DND-41 (cell line): ENCODE measurements around the gene RFNG.

Experiments used
- EZH2 ChIP-seq: IDR thresholded peaks from 3 replicates; pipeline ENCODE4 v1.6.1; 2012; ENCODE audit warnings: borderline replicate concordance, low read depth, mild to moderate bottlenecking, moderate library complexity, low read length, inconsistent platforms; ENCODE audit not compliant: severe bottlenecking
- TF ChIP-seq, protein P1 (sequence below): IDR thresholded peaks from 2 replicates; pipeline ENCODE4 v1.5.1; 2012; ENCODE audit warnings: borderline replicate concordance, low read length, moderate library complexity, mild to moderate bottlenecking; ENCODE audit not compliant: poor library complexity, severe bottlenecking; ENCODE audit errors: extremely low read depth

GRCh38 chr17:82011617-82012187 lies 39.9 kb downstream of the RFNG start:
- TF ChIP-seq, protein P1, sequence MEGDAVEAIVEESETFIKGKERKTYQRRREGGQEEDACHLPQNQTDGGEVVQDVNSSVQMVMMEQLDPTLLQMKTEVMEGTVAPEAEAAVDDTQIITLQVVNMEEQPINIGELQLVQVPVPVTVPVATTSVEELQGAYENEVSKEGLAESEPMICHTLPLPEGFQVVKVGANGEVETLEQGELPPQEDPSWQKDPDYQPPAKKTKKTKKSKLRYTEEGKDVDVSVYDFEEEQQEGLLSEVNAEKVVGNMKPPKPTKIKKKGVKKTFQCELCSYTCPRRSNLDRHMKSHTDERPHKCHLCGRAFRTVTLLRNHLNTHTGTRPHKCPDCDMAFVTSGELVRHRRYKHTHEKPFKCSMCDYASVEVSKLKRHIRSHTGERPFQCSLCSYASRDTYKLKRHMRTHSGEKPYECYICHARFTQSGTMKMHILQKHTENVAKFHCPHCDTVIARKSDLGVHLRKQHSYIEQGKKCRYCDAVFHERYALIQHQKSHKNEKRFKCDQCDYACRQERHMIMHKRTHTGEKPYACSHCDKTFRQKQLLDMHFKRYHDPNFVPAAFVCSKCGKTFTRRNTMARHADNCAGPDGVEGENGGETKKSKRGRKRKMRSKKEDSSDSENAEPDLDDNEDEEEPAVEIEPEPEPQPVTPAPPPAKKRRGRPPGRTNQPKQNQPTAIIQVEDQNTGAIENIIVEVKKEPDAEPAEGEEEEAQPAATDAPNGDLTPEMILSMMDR: no peak
- no peak for TF ChIP-seq EZH2
